SK-N-SH (cell line): ENCODE measurements around the gene PNPLA1. TPM values are rescaled to one million over a fixed set of nuclear protein-coding genes. Genes with fewer than 3 reads are reported as not detected.

Source experiments
- CTCF ChIA-PET: fragments of 300-600, 350-600 bp; formaldehyde crosslinking; extraction: SDS; loops from one replicate; lab custom pipeline; 2021; lab: Yijun Ruan, JAX
- POLR2A ChIA-PET: fragments of 350-600 bp; sonication (Branson Sonifier 250); formaldehyde crosslinking; extraction: SDS; loops from one replicate; lab custom pipeline; 2020; ENCODE audit warnings: antibody characterized with exemption, inconsistent platforms; lab: Yijun Ruan, JAX
- DNase-seq: peaks from one replicate; pipeline ENCODE4 v3.0.0; 2012
- H2AFZ ChIP-seq: fragments of 200-600 bp; sonication (generic); 2 replicates; pipeline ENCODE4 v1.8.1; 2016; ENCODE audit warnings: antibody characterized with exemption, mild to moderate bottlenecking, low read depth
- H3F3A ChIP-seq: fragments of 200-600 bp; sonication (generic); replicated peaks from 2 replicates; pipeline ENCODE3; 2016; ENCODE audit warnings: antibody characterized with exemption, mild to moderate bottlenecking; ENCODE audit not compliant: insufficient read depth
- H3K27ac ChIP-seq, 2 experiments: fragments of 200-500 bp in 1 of 2; fragments of 200-600 bp in 1 of 2; sonication (Bioruptor generic) in 1 of 2; sonication (generic), shearing (Covaris generic) in 1 of 2; 2 replicates each; pipeline versions ENCODE4 v1.5.1 to v1.6.1; 2014 to 2016; ENCODE audit warnings: low read depth in 2 of 2, inconsistent platforms in 1 of 2, low read length in 1 of 2, mild to moderate bottlenecking in 1 of 2, mixed read lengths in 1 of 2
- H3K27me3 ChIP-seq: fragments of 200-600 bp; sonication (generic), shearing (Covaris generic); 2 replicates; pipeline ENCODE4 v1.6.1; 2016; ENCODE audit warnings: mixed run types; ENCODE audit not compliant: insufficient read depth
- H3K36me3 ChIP-seq, 2 experiments: fragments of 200-500 bp in 1 of 2; fragments of 200-600 bp in 1 of 2; sonication (Bioruptor generic) in 1 of 2; sonication (generic) in 1 of 2; replicated peaks in 1 of 2; 2 replicates each; pipeline versions ENCODE3 to v1.5.1; 2014 to 2016; ENCODE audit warnings: low read length in 1 of 2, mild to moderate bottlenecking in 1 of 2; ENCODE audit not compliant: insufficient read depth in 2 of 2, control insufficient read depth in 1 of 2
- H3K4me1 ChIP-seq, 2 experiments: fragments of 200-500 bp in 1 of 2; fragments of 200-600 bp in 1 of 2; sonication (Bioruptor generic) in 1 of 2; sonication (generic), shearing (Covaris generic) in 1 of 2; 2 replicates each; pipeline versions ENCODE4 v1.5.1 to v1.6.1; 2014 to 2016; ENCODE audit warnings: low read depth in 1 of 2, low read length in 1 of 2, mixed run types in 1 of 2; ENCODE audit not compliant: insufficient read depth in 2 of 2, control insufficient read depth in 1 of 2
- H3K4me2 ChIP-seq: fragments of 200-600 bp; sonication (generic), shearing (Covaris generic); 2 replicates; pipeline ENCODE4 v1.6.1; 2017; ENCODE audit warnings: mixed run types
- H3K4me3 ChIP-seq, 2 experiments: fragments of 200-500 bp in 1 of 2; fragments of 200-600 bp in 1 of 2; sonication (Bioruptor generic) in 1 of 2; sonication (generic), shearing (Covaris generic) in 1 of 2; 2 replicates each; pipeline versions ENCODE4 v1.5.1 to v1.8.1; 2014 to 2016; ENCODE audit warnings: low read depth in 2 of 2, inconsistent platforms in 1 of 2, low read length in 1 of 2, mild to moderate bottlenecking in 1 of 2, mixed read lengths in 1 of 2, moderate library complexity in 1 of 2
- H3K79me2 ChIP-seq: fragments of 200-600 bp; sonication (generic); 2 replicates; pipeline ENCODE4 v1.8.1; 2017; ENCODE audit warnings: mild to moderate bottlenecking; ENCODE audit not compliant: insufficient read depth
- H3K9ac ChIP-seq: fragments of 200-600 bp; sonication (generic); 2 replicates; pipeline ENCODE4 v1.6.1; 2017; ENCODE audit warnings: mixed run types
- H3K9me2 ChIP-seq: fragments of 200-600 bp; sonication (generic); 2 replicates; pipeline ENCODE4 v1.6.1; 2017; ENCODE audit warnings: mixed run types
- H3K9me3 ChIP-seq: fragments of 200-600 bp; sonication (generic); 2 replicates; pipeline ENCODE4 v1.6.1; 2017; ENCODE audit warnings: mixed run types, mild to moderate bottlenecking, moderate library complexity
- H4K20me1 ChIP-seq: fragments of 200-600 bp; sonication (generic); 2 replicates; pipeline ENCODE4 v1.6.1; 2017; ENCODE audit warnings: mild to moderate bottlenecking, mixed run types; ENCODE audit not compliant: insufficient read depth
- CHD2 ChIP-seq: fragments of 150-350 bp; IDR thresholded peaks from 2 replicates; pipeline ENCODE4 v1.6.1; 2018; ENCODE audit warnings: low read length; ENCODE audit not compliant: partially characterized antibody
- CTCF ChIP-seq: fragments of 200-600 bp; sonication (generic); IDR thresholded peaks from 2 replicates; pipeline ENCODE4 v1.6.1; 2017; ENCODE audit warnings: antibody characterized with exemption, mild to moderate bottlenecking, moderate library complexity
- ELF1 ChIP-seq: IDR thresholded peaks from 2 replicates; pipeline ENCODE4 v1.4.0; 2012
- FOSL2 ChIP-seq: IDR thresholded peaks from 2 replicates; pipeline ENCODE4 v1.4.0; 2012; ENCODE audit warnings: low read depth, mild to moderate bottlenecking, moderate library complexity, borderline replicate concordance
- GATA2 ChIP-seq: sonication (generic); formaldehyde crosslinking; IDR thresholded peaks from 2 replicates; pipeline ENCODE4 v1.5.0; 2020; ENCODE audit warnings: mild to moderate bottlenecking, missing genetic modification reagents
- JUND ChIP-seq: IDR thresholded peaks from 2 replicates; pipeline ENCODE4 v1.4.0; 2012
- MEF2A ChIP-seq: IDR thresholded peaks from 2 replicates; pipeline ENCODE4 v1.4.0; 2012; ENCODE audit warnings: low read depth, borderline replicate concordance
- NRF1 ChIP-seq: IDR thresholded peaks from 2 replicates; pipeline ENCODE4 v1.6.1; 2012; ENCODE audit warnings: low read depth, mild to moderate bottlenecking, low read length
- PBX3 ChIP-seq: IDR thresholded peaks from 2 replicates; pipeline ENCODE4; 2012
- RCOR1 ChIP-seq: fragments of 150-350 bp; IDR thresholded peaks from 2 replicates; pipeline ENCODE4 v1.6.1; 2017; ENCODE audit warnings: antibody characterized with exemption, low read length
- RXRA ChIP-seq: IDR thresholded peaks from 2 replicates; pipeline ENCODE4 v1.4.0; 2012; ENCODE audit warnings: low read depth, mild to moderate bottlenecking, borderline replicate concordance
- TCF12 ChIP-seq: IDR thresholded peaks from 2 replicates; pipeline ENCODE4 v1.4.0; 2012
- WGBS: methylation state at CpG from one replicate; pipeline ENCODE4 v1.1.6; 2017; ENCODE audit warnings: low lambda C conversion rate; 5-methylcytosine and 5-hydroxymethylcytosine counted together
- polyA plus RNA-seq, 3 experiments: library from polyadenylated mRNA; depleted of rRNA; stranded (reverse); fragments of >200 nt; gene quantifications; 2 replicates each; pipeline ENCODE4 v1.2.3, GENCODE V29; 2012
- TF ChIP-seq, protein P1 (sequence below): fragments of 150-350 bp; IDR thresholded peaks from 2 replicates; pipeline ENCODE4 v1.6.1; 2016; ENCODE audit warnings: mild to moderate bottlenecking, low read depth, low read length
- TF ChIP-seq, protein P2 (sequence below): IDR thresholded peaks from 2 replicates; pipeline ENCODE4 v1.4.0; 2012; ENCODE audit warnings: low read depth
- TF ChIP-seq, protein P3 (sequence below): fragments of 150-350 bp; IDR thresholded peaks from 2 replicates; pipeline ENCODE4 v1.6.1; 2017; ENCODE audit warnings: antibody characterized with exemption, low read length, low read depth, borderline replicate concordance

The PNPLA1 gene
- polyA plus RNA-seq, 1 of the 3 experiments (the other 2 are of a cell fraction) = not detected

GRCh38 chr6:36346486-36347273 lies 76.8 kb downstream of the PNPLA1 start:
- no peak for TF ChIP-seq FOSL2
- no peak overlapping the region for H2AFZ ChIP-seq
- H3K36me3 ChIP-seq = no peaks in the 10 kb centered on the region
- H3K4me2 ChIP-seq = no peak overlapping the region
- H3K9me3 ChIP-seq = no peaks in the 10 kb centered on the region
- no peak for DNase-seq
- 93% methylated on average over 18 of the region's 20 CpGs for WGBS
- no peaks in the 10 kb centered on the region for H3K79me2 ChIP-seq
- no peaks in the 10 kb centered on the region for H3K9me2 ChIP-seq
- H3K27me3 ChIP-seq = no peaks in the 10 kb centered on the region
- H3K4me1 ChIP-seq = peaks cover 6 to 9% of the 10 kb centered on the region in 2 experiments; a peak in 2 of 4 replicates
- H3K9ac ChIP-seq = no peak overlapping the region
- CTCF ChIA-PET = interaction anchor here (0.7 to 9.3 kb wide), 6 partner anchors 12 to 44 kb away, joined by 4 to 69 read pairs (median 6); no protein-coding TSS in a partner anchor
- H3K4me3 ChIP-seq = no peak overlapping the region
- H4K20me1 ChIP-seq = no peaks in the 10 kb centered on the region
- H3F3A ChIP-seq = no peaks in the 10 kb centered on the region
- no peak overlapping the region for H3K27ac ChIP-seq
- POLR2A ChIA-PET = no interaction called here

GRCh38 chr6:36347621-36348020 lies 77.8 kb downstream of the PNPLA1 start:
- Histone ChIP-seq H3K4me1 (peaks cover 6 to 9% of the 10 kb centered on the region in 2 experiments; a peak in 2 of 4 replicates), H3K79me2 (no peaks in the 10 kb centered on the region), H3K9ac (no peak overlapping the region), H2AFZ (no peak overlapping the region), H3K27me3 (no peaks in the 10 kb centered on the region), H3F3A (no peaks in the 10 kb centered on the region), H3K36me3 (no peaks in the 10 kb centered on the region), H4K20me1 (no peaks in the 10 kb centered on the region), H3K9me2 (no peaks in the 10 kb centered on the region), H3K27ac (no peak overlapping the region), H3K4me3 (no peak overlapping the region), H3K4me2 (no peak overlapping the region), H3K9me3 (no peaks in the 10 kb centered on the region)
- WGBS = 89% methylated on average over 4 of the region's 4 CpGs
- ChIA-PET POLR2A (interaction anchor here (0.6 kb wide), 1 partner anchor 261 kb away, joined by 5 read pairs; no protein-coding TSS in a partner anchor), CTCF (interaction anchor here (2.3 to 9.3 kb wide), 2 partner anchors 12 to 45 kb away, joined by 7 to 69 read pairs; no protein-coding TSS in a partner anchor)
- DNase-seq = no peak
- TF ChIP-seq GATA2 = no peak
- TF ChIP-seq RXRA = no peak
- no peak for TF ChIP-seq PBX3
- TF ChIP-seq, protein P1, sequence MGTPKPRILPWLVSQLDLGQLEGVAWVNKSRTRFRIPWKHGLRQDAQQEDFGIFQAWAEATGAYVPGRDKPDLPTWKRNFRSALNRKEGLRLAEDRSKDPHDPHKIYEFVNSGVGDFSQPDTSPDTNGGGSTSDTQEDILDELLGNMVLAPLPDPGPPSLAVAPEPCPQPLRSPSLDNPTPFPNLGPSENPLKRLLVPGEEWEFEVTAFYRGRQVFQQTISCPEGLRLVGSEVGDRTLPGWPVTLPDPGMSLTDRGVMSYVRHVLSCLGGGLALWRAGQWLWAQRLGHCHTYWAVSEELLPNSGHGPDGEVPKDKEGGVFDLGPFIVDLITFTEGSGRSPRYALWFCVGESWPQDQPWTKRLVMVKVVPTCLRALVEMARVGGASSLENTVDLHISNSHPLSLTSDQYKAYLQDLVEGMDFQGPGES = no peak
- no peak for TF ChIP-seq NRF1
- TF ChIP-seq RCOR1 = no peak
- TF ChIP-seq, protein P2, sequence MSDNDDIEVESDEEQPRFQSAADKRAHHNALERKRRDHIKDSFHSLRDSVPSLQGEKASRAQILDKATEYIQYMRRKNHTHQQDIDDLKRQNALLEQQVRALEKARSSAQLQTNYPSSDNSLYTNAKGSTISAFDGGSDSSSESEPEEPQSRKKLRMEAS = no peak
- TF ChIP-seq JUND = no peak
- TF ChIP-seq, protein P3, sequence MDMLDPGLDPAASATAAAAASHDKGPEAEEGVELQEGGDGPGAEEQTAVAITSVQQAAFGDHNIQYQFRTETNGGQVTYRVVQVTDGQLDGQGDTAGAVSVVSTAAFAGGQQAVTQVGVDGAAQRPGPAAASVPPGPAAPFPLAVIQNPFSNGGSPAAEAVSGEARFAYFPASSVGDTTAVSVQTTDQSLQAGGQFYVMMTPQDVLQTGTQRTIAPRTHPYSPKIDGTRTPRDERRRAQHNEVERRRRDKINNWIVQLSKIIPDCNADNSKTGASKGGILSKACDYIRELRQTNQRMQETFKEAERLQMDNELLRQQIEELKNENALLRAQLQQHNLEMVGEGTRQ = no peak
- TF ChIP-seq MEF2A = no peak
- no peak for TF ChIP-seq CHD2
- no peak for TF ChIP-seq CTCF
- TF ChIP-seq TCF12 = no peak
- no peak for TF ChIP-seq ELF1
